Esophagus (tissue), 2 donors: Measurements from ENCODE around the gene MRPL51. TPM values are rescaled to one million over a fixed set of nuclear protein-coding genes. Genes with fewer than 3 reads are reported as not detected.

Experiments
- H3K27ac ChIP-seq, 2 donors: one replicate each; pipeline ENCODE4 v1.5.1; 2013; ENCODE audit warnings: low read depth in 2 of 2, mild to moderate bottlenecking in 2 of 2, inconsistent platforms in 1 of 2, low read length in 1 of 2, moderate library complexity in 1 of 2
- H3K27me3 ChIP-seq, 2 donors: one replicate each; pipeline ENCODE4 v1.6.1; 2013; ENCODE audit warnings: low read length in 2 of 2, control low read depth in 1 of 2, mild to moderate bottlenecking in 1 of 2; ENCODE audit not compliant: insufficient read depth in 2 of 2, control insufficient read depth in 1 of 2
- H3K36me3 ChIP-seq, 2 donors: one replicate each; pipeline ENCODE4 v1.6.1; 2013; ENCODE audit warnings: low read length in 1 of 2; ENCODE audit not compliant: control insufficient read depth in 2 of 2, insufficient read depth in 2 of 2
- H3K4me1 ChIP-seq, 2 donors: one replicate each; pipeline ENCODE4 v1.6.1; 2013; ENCODE audit warnings: low read length in 1 of 2; ENCODE audit not compliant: control insufficient read depth in 2 of 2, insufficient read depth in 2 of 2
- H3K4me3 ChIP-seq, 2 donors: one replicate each; pipeline ENCODE4 v1.5.1; 2013; ENCODE audit warnings: low read length in 2 of 2, mild to moderate bottlenecking in 2 of 2, low read depth in 1 of 2, moderate library complexity in 1 of 2
- H3K9me3 ChIP-seq, 2 donors: one replicate each; pipeline ENCODE4 v1.6.1; 2013; ENCODE audit warnings: mild to moderate bottlenecking in 2 of 2, low read depth in 1 of 2, low read length in 1 of 2, moderate library complexity in 1 of 2; ENCODE audit not compliant: control insufficient read depth in 2 of 2, insufficient read depth in 1 of 2
- WGBS, 2 donors: extraction: QIAGEN DNeasy Blood & Tissue Kit; methylation state at CpG; one replicate each; pipeline ENCODE4 v1.1.7; 2013; 5-methylcytosine and 5-hydroxymethylcytosine counted together
- polyA plus RNA-seq, 2 donors: library from polyadenylated mRNA; stranded (reverse); fragments of 200-250 nt; gene quantifications; one replicate each; pipeline ENCODE4 v1.2.3, GENCODE V29; 2013
- donor health status: healthy with polysubstance abuse.
- donor health status: Bipolar disorder and iron deficiency.

Gene MRPL51
- polyA plus RNA-seq, 2 donors = 60.7 to 124 TPM

DNA sequence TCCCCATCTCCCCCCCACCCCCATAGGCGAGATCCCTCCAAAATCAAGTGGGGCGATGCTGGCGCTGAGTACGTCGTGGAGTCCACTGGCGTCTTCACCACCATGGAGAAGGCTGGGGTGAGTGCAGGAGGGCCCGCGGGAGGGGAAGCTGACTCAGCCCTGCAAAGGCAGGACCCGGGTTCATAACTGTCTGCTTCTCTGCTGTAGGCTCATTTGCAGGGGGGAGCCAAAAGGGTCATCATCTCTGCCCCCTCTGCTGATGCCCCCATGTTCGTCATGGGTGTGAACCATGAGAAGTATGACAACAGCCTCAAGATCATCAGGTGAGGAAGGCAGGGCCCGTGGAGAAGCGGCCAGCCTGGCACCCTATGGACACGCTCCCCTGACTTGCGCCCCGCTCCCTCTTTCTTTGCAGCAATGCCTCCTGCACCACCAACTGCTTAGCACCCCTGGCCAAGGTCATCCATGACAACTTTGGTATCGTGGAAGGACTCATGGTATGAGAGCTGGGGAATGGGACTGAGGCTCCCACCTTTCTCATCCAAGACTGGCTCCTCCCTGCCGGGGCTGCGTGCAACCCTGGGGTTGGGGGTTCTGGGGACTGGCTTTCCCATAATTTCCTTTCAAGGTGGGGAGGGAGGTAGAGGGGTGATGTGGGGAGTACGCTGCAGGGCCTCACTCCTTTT is 44.0 kb upstream of the MRPL51 start:
- WGBS, 2 donors = 49 to 66% methylated on average over 19 of the region's 19 CpGs
- Histone ChIP-seq H3K4me3 (no peak overlapping the region), H3K4me1 (peaks cover 5 to 37% of the 10 kb centered on the region in 2 donors), H3K27ac (peak overlapping the region; percentile 42 to 99), H3K36me3 (peaks cover 8 to 30% of the 10 kb centered on the region in 2 donors), H3K27me3 (no peaks in the 10 kb centered on the region), H3K9me3 (no peaks in the 10 kb centered on the region)

DNA sequence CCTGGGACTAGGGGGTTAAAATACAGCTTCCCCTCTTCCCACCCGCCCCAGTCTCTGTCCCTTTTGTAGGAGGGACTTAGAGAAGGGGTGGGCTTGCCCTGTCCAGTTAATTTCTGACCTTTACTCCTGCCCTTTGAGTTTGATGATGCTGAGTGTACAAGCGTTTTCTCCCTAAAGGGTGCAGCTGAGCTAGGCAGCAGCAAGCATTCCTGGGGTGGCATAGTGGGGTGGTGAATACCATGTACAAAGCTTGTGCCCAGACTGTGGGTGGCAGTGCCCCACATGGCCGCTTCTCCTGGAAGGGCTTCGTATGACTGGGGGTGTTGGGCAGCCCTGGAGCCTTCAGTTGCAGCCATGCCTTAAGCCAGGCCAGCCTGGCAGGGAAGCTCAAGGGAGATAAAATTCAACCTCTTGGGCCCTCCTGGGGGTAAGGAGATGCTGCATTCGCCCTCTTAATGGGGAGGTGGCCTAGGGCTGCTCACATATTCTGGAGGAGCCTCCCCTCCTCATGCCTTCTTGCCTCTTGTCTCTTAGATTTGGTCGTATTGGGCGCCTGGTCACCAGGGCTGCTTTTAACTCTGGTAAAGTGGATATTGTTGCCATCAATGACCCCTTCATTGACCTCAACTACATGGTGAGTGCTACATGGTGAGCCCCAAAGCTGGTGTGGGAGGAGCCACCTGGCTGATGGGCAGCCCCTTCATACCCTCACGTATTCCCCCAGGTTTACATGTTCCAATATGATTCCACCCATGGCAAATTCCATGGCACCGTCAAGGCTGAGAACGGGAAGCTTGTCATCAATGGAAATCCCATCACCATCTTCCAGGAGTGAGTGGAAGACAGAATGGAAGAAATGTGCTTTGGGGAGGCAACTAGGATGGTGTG is 43.1 kb upstream of the MRPL51 start:
- Histone ChIP-seq H3K27ac (peak overlapping the region; percentile 99), H3K9me3 (no peaks in the 10 kb centered on the region), H3K4me3 (peak overlapping the region; percentile 89 to 98), H3K27me3 (no peaks in the 10 kb centered on the region), H3K36me3 (peaks cover 8 to 30% of the 10 kb centered on the region in 2 donors), H3K4me1 (peaks cover 5 to 37% of the 10 kb centered on the region in 2 donors)
- 29 to 46% methylated on average over 10 of the region's 10 CpGs for WGBS, 2 donors

DNA sequence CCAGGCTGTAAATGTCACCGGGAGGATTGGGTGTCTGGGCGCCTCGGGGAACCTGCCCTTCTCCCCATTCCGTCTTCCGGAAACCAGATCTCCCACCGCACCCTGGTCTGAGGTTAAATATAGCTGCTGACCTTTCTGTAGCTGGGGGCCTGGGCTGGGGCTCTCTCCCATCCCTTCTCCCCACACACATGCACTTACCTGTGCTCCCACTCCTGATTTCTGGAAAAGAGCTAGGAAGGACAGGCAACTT is 42.6 kb upstream of the MRPL51 start:
- H3K27me3 ChIP-seq = no peaks in the 10 kb centered on the region
- H3K4me1 ChIP-seq = peaks cover 5 to 37% of the 10 kb centered on the region in 2 donors
- no peaks in the 10 kb centered on the region for H3K9me3 ChIP-seq
- WGBS, 2 donors = 1 to 7% methylated on average over 6 of the region's 6 CpGs
- H3K27ac ChIP-seq = peak overlapping the region; percentile 99
- H3K36me3 ChIP-seq = peaks cover 8 to 30% of the 10 kb centered on the region in 2 donors
- H3K4me3 ChIP-seq = peak overlapping the region; percentile 89 to 98

DNA sequence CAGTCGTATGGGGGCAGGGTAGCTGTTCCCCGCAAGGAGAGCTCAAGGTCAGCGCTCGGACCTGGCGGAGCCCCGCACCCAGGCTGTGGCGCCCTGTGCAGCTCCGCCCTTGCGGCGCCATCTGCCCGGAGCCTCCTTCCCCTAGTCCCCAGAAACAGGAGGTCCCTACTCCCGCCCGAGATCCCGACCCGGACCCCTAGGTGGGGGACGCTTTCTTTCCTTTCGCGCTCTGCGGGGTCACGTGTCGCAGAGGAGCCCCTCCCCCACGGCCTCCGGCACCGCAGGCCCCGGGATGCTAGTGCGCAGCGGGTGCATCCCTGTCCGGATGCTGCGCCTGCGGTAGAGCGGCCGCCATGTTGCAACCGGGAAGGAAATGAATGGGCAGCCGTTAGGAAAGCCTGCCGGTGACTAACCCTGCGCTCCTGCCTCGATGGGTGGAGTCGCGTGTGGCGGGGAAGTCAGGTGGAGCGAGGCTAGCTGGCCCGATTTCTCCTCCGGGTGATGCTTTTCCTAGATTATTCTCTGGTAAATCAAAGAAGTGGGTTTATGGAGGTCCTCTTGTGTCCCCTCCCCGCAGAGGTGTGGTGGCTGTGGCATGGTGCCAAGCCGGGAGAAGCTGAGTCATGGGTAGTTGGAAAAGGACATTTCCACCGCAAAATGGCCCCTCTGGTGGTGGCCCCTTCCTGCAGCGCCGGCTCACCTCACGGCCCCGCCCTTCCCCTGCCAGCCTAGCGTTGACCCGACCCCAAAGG is 42.1 kb upstream of the MRPL51 start:
- Histone ChIP-seq H3K4me1 (peaks cover 5 to 34% of the 10 kb centered on the region in 2 donors), H3K27me3 (no peaks in the 10 kb centered on the region), H3K27ac (peak overlapping the region; percentile 99), H3K36me3 (peaks cover 8 to 31% of the 10 kb centered on the region in 2 donors), H3K4me3 (peak overlapping the region; percentile 89 to 98), H3K9me3 (no peaks in the 10 kb centered on the region)
- 0 to 1% methylated on average over 49 to 52 of the region's 52 CpGs for WGBS, 2 donors

DNA sequence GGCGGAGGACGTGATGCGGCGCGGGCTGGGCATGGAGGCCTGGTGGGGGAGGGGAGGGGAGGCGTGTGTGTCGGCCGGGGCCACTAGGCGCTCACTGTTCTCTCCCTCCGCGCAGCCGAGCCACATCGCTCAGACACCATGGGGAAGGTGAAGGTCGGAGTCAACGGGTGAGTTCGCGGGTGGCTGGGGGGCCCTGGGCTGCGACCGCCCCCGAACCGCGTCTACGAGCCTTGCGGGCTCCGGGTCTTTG is 41.6 kb upstream of the MRPL51 start:
- Histone ChIP-seq H3K4me1 (peaks cover 5 to 29% of the 10 kb centered on the region in 2 donors), H3K9me3 (no peaks in the 10 kb centered on the region), H3K27me3 (no peaks in the 10 kb centered on the region), H3K36me3 (peaks cover 9 to 35% of the 10 kb centered on the region in 2 donors), H3K27ac (peak overlapping the region; percentile 99), H3K4me3 (peak overlapping the region; percentile 89 to 98)
- WGBS, 2 donors = 0% methylated on average over 24 to 25 of the region's 25 CpGs

DNA sequence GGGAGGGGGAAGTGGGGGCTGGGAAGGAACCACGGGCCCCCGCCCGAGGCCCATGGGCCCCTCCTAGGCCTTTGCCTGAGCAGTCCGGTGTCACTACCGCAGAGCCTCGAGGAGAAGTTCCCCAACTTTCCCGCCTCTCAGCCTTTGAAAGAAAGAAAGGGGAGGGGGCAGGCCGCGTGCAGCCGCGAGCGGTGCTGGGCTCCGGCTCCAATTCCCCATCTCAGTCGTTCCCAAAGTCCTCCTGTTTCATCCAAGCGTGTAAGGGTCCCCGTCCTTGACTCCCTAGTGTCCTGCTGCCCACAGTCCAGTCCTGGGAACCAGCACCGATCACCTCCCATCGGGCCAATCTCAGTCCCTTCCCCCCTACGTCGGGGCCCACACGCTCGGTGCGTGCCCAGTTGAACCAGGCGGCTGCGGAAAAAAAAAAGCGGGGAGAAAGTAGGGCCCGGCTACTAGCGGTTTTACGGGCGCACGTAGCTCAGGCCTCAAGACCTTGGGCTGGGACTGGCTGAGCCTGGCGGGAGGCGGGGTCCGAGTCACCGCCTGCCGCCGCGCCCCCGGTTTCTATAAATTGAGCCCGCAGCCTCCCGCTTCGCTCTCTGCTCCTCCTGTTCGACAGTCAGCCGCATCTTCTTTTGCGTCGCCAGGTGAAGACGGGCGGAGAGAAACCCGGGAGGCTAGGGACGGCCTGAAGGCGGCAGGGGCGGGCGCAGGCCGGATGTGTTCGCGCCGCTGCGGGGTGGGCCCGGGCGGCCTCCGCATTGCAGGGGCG is 41.0 kb upstream of the MRPL51 start, which contains the start of gene GAPDH:
GAPDH (plus strand) TSS at position 595 of the 772 bp plus-strand sequence. CDS start 316 bp downstream, outside the sequence.
- Histone ChIP-seq H3K4me1 (peaks cover 5 to 29% of the 10 kb centered on the region in 2 donors), H3K4me3 (peak within 1 kb of the TSS; percentile 89 to 98), H3K9me3 (no peaks in the 10 kb centered on the region), H3K36me3 (peaks cover 14 to 39% of the 10 kb centered on the region in 2 donors), H3K27ac (peak within 1 kb of the TSS; percentile 99), H3K27me3 (no peaks in the 10 kb centered on the region)
- WGBS, 2 donors = 0% methylated on average over 59 to 62 of the region's 62 CpGs

DNA sequence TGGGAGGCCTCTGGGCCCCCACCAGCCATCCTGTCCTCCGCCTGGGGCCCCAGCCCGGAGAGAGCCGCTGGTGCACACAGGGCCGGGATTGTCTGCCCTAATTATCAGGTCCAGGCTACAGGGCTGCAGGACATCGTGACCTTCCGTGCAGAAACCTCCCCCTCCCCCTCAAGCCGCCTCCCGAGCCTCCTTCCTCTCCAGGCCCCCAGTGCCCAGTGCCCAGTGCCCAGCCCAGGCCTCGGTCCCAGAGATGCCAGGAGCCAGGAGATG is 40.5 kb upstream of the MRPL51 start:
- peak overlapping the region; percentile 89 to 98 for H3K4me3 ChIP-seq
- H3K27me3 ChIP-seq = no peaks in the 10 kb centered on the region
- no peaks in the 10 kb centered on the region for H3K9me3 ChIP-seq
- peaks cover 19 to 42% of the 10 kb centered on the region in 2 donors for H3K36me3 ChIP-seq
- peak overlapping the region; percentile 99 for H3K27ac ChIP-seq
- H3K4me1 ChIP-seq = peaks cover 5 to 29% of the 10 kb centered on the region in 2 donors
- WGBS, 2 donors = 0 to 1% methylated on average over 9 of the region's 9 CpGs

DNA sequence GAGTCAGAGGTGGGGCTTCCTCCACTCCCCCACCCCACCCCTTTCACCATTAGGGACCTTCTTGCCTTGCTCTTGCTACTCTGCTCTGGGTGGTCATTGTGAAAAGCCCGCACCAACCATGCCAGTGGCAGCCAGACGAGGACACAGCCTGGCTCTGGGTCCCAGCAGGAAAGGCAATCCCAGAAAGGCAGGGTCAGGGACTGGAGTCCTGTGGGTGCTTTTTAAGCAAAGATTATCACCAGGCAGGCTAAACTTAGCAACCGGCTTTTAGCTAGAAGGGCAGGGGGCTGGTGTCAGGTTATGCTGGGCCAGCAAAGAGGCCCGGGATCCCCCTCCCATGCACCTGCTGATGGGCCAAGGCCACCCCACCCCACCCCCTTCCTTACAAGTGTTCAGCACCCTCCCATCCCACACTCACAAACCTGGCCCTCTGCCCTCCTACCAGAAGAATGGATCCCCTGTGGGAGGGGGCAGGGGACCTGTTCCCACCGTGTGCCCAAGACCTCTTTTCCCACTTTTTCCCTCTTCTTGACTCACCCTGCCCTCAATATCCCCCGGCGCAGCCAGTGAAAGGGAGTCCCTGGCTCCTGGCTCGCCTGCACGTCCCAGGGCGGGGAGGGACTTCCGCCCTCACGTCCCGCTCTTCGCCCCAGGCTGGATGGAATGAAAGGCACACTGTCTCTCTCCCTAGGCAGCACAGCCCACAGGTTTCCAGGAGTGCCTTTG is 40.0 kb upstream of the MRPL51 start:
- H3K36me3 ChIP-seq = peaks cover 18 to 42% of the 10 kb centered on the region in 2 donors
- H3K4me1 ChIP-seq = peaks cover 5 to 26% of the 10 kb centered on the region in 2 donors
- H3K4me3 ChIP-seq = peak overlapping the region; percentile 89 to 98
- H3K27me3 ChIP-seq = no peaks in the 10 kb centered on the region
- no peaks in the 10 kb centered on the region for H3K9me3 ChIP-seq
- WGBS, 2 donors = 2% methylated on average over 12 to 14 of the region's 14 CpGs
- H3K27ac ChIP-seq = peak overlapping the region; percentile 99
